SK-N-SH (cell line): ENCODE measurements around the gene KNCN. TPM values are rescaled to one million over a fixed set of nuclear protein-coding genes. Genes with fewer than 3 reads are reported as not detected.

Source experiments
- CTCF ChIA-PET: fragments of 300-600, 350-600 bp; formaldehyde crosslinking; extraction: SDS; loops from one replicate; lab custom pipeline; 2021; lab: Yijun Ruan, JAX
- POLR2A ChIA-PET: fragments of 350-600 bp; sonication (Branson Sonifier 250); formaldehyde crosslinking; extraction: SDS; loops from one replicate; lab custom pipeline; 2020; ENCODE audit warnings: antibody characterized with exemption, inconsistent platforms; lab: Yijun Ruan, JAX
- DNase-seq: peaks from one replicate; pipeline ENCODE4 v3.0.0; 2012
- H2AFZ ChIP-seq: fragments of 200-600 bp; sonication (generic); 2 replicates; pipeline ENCODE4 v1.8.1; 2016; ENCODE audit warnings: antibody characterized with exemption, mild to moderate bottlenecking, low read depth
- H3F3A ChIP-seq: fragments of 200-600 bp; sonication (generic); replicated peaks from 2 replicates; pipeline ENCODE3; 2016; ENCODE audit warnings: antibody characterized with exemption, mild to moderate bottlenecking; ENCODE audit not compliant: insufficient read depth
- H3K27ac ChIP-seq, 2 experiments: fragments of 200-500 bp in 1 of 2; fragments of 200-600 bp in 1 of 2; sonication (Bioruptor generic) in 1 of 2; sonication (generic), shearing (Covaris generic) in 1 of 2; 2 replicates each; pipeline versions ENCODE4 v1.5.1 to v1.6.1; 2014 to 2016; ENCODE audit warnings: low read depth in 2 of 2, inconsistent platforms in 1 of 2, low read length in 1 of 2, mild to moderate bottlenecking in 1 of 2, mixed read lengths in 1 of 2
- H3K27me3 ChIP-seq: fragments of 200-600 bp; sonication (generic), shearing (Covaris generic); 2 replicates; pipeline ENCODE4 v1.6.1; 2016; ENCODE audit warnings: mixed run types; ENCODE audit not compliant: insufficient read depth
- H3K36me3 ChIP-seq, 2 experiments: fragments of 200-500 bp in 1 of 2; fragments of 200-600 bp in 1 of 2; sonication (Bioruptor generic) in 1 of 2; sonication (generic) in 1 of 2; replicated peaks in 1 of 2; 2 replicates each; pipeline versions ENCODE3 to v1.5.1; 2014 to 2016; ENCODE audit warnings: low read length in 1 of 2, mild to moderate bottlenecking in 1 of 2; ENCODE audit not compliant: insufficient read depth in 2 of 2, control insufficient read depth in 1 of 2
- H3K4me1 ChIP-seq, 2 experiments: fragments of 200-500 bp in 1 of 2; fragments of 200-600 bp in 1 of 2; sonication (Bioruptor generic) in 1 of 2; sonication (generic), shearing (Covaris generic) in 1 of 2; 2 replicates each; pipeline versions ENCODE4 v1.5.1 to v1.6.1; 2014 to 2016; ENCODE audit warnings: low read depth in 1 of 2, low read length in 1 of 2, mixed run types in 1 of 2; ENCODE audit not compliant: insufficient read depth in 2 of 2, control insufficient read depth in 1 of 2
- H3K4me2 ChIP-seq: fragments of 200-600 bp; sonication (generic), shearing (Covaris generic); 2 replicates; pipeline ENCODE4 v1.6.1; 2017; ENCODE audit warnings: mixed run types
- H3K4me3 ChIP-seq, 2 experiments: fragments of 200-500 bp in 1 of 2; fragments of 200-600 bp in 1 of 2; sonication (Bioruptor generic) in 1 of 2; sonication (generic), shearing (Covaris generic) in 1 of 2; 2 replicates each; pipeline versions ENCODE4 v1.5.1 to v1.8.1; 2014 to 2016; ENCODE audit warnings: low read depth in 2 of 2, inconsistent platforms in 1 of 2, low read length in 1 of 2, mild to moderate bottlenecking in 1 of 2, mixed read lengths in 1 of 2, moderate library complexity in 1 of 2
- H3K79me2 ChIP-seq: fragments of 200-600 bp; sonication (generic); 2 replicates; pipeline ENCODE4 v1.8.1; 2017; ENCODE audit warnings: mild to moderate bottlenecking; ENCODE audit not compliant: insufficient read depth
- H3K9ac ChIP-seq: fragments of 200-600 bp; sonication (generic); 2 replicates; pipeline ENCODE4 v1.6.1; 2017; ENCODE audit warnings: mixed run types
- H3K9me2 ChIP-seq: fragments of 200-600 bp; sonication (generic); 2 replicates; pipeline ENCODE4 v1.6.1; 2017; ENCODE audit warnings: mixed run types
- H3K9me3 ChIP-seq: fragments of 200-600 bp; sonication (generic); 2 replicates; pipeline ENCODE4 v1.6.1; 2017; ENCODE audit warnings: mixed run types, mild to moderate bottlenecking, moderate library complexity
- H4K20me1 ChIP-seq: fragments of 200-600 bp; sonication (generic); 2 replicates; pipeline ENCODE4 v1.6.1; 2017; ENCODE audit warnings: mild to moderate bottlenecking, mixed run types; ENCODE audit not compliant: insufficient read depth
- CHD2 ChIP-seq: fragments of 150-350 bp; IDR thresholded peaks from 2 replicates; pipeline ENCODE4 v1.6.1; 2018; ENCODE audit warnings: low read length; ENCODE audit not compliant: partially characterized antibody
- ELF1 ChIP-seq: IDR thresholded peaks from 2 replicates; pipeline ENCODE4 v1.4.0; 2012
- EP300 ChIP-seq, 2 experiments: IDR thresholded peaks; 2 replicates each; pipeline versions ENCODE4 v1.4.0 to v1.6.1; 2012; ENCODE audit warnings: borderline replicate concordance in 1 of 2, low read depth in 1 of 2, low read length in 1 of 2
- EZH2phosphoT487 ChIP-seq: fragments of 200-600 bp; sonication (generic); IDR thresholded peaks from 2 replicates; pipeline ENCODE4 v1.6.1; 2017; ENCODE audit warnings: low read depth, mixed run types, mild to moderate bottlenecking, antibody characterized with exemption, moderate library complexity, borderline replicate concordance
- FOSL2 ChIP-seq: IDR thresholded peaks from 2 replicates; pipeline ENCODE4 v1.4.0; 2012; ENCODE audit warnings: low read depth, mild to moderate bottlenecking, moderate library complexity, borderline replicate concordance
- GABPA ChIP-seq: IDR thresholded peaks from 2 replicates; pipeline ENCODE4 v1.4.0; 2012; ENCODE audit warnings: low read depth, mild to moderate bottlenecking
- GATA2 ChIP-seq: sonication (generic); formaldehyde crosslinking; IDR thresholded peaks from 2 replicates; pipeline ENCODE4 v1.5.0; 2020; ENCODE audit warnings: mild to moderate bottlenecking, missing genetic modification reagents
- JUND ChIP-seq: IDR thresholded peaks from 2 replicates; pipeline ENCODE4 v1.4.0; 2012
- MEF2A ChIP-seq: IDR thresholded peaks from 2 replicates; pipeline ENCODE4 v1.4.0; 2012; ENCODE audit warnings: low read depth, borderline replicate concordance
- MXI1 ChIP-seq: IDR thresholded peaks from 2 replicates; pipeline ENCODE4 v1.6.1; 2012; ENCODE audit warnings: mild to moderate bottlenecking, low read depth, low read length, improper control_type of control experiment
- NFIC ChIP-seq: IDR thresholded peaks from 2 replicates; pipeline ENCODE4 v1.4.0; 2012; ENCODE audit warnings: borderline replicate concordance
- POLR2AphosphoS5 ChIP-seq: IDR thresholded peaks from 2 replicates; pipeline ENCODE4 v1.6.1; 2012; ENCODE audit warnings: low read depth, low read length
- RAD21 ChIP-seq: IDR thresholded peaks from 2 replicates; pipeline ENCODE4 v1.6.1; 2012; ENCODE audit warnings: mild to moderate bottlenecking, low read length
- RCOR1 ChIP-seq: fragments of 150-350 bp; IDR thresholded peaks from 2 replicates; pipeline ENCODE4 v1.6.1; 2017; ENCODE audit warnings: antibody characterized with exemption, low read length
- SMC3 ChIP-seq: IDR thresholded peaks from 2 replicates; pipeline ENCODE4 v1.6.1; 2012; ENCODE audit warnings: low read depth, low read length, improper control_type of control experiment
- TEAD4 ChIP-seq: IDR thresholded peaks from 2 replicates; pipeline ENCODE4 v1.4.0; 2012; ENCODE audit warnings: mild to moderate bottlenecking, borderline replicate concordance; ENCODE audit not compliant: insufficient read depth
- WGBS: methylation state at CpG from one replicate; pipeline ENCODE4 v1.1.6; 2017; ENCODE audit warnings: low lambda C conversion rate; 5-methylcytosine and 5-hydroxymethylcytosine counted together
- polyA plus RNA-seq, 3 experiments: library from polyadenylated mRNA; depleted of rRNA; stranded (reverse); fragments of >200 nt; gene quantifications; 2 replicates each; pipeline ENCODE4 v1.2.3, GENCODE V29; 2012
- TF ChIP-seq, protein P1 (sequence below): IDR thresholded peaks from 2 replicates; pipeline ENCODE4; 2012
- TF ChIP-seq, protein P2 (sequence below): fragments of 150-350 bp; IDR thresholded peaks from 2 replicates; pipeline ENCODE4 v1.6.1; 2016; ENCODE audit warnings: mild to moderate bottlenecking, low read depth, low read length
- TF ChIP-seq, protein P3 (sequence below): IDR thresholded peaks from 2 replicates; pipeline ENCODE4 v1.6.1; 2012; ENCODE audit warnings: mild to moderate bottlenecking, low read depth, low read length, moderate library complexity
- TF ChIP-seq, protein P4 (sequence below): IDR thresholded peaks from 2 replicates; pipeline ENCODE4 v1.4.0; 2012; ENCODE audit warnings: low read depth, borderline replicate concordance

The KNCN gene
- polyA plus RNA-seq, 1 of the 3 experiments (the other 2 are of a cell fraction), result not detected

DNA sequence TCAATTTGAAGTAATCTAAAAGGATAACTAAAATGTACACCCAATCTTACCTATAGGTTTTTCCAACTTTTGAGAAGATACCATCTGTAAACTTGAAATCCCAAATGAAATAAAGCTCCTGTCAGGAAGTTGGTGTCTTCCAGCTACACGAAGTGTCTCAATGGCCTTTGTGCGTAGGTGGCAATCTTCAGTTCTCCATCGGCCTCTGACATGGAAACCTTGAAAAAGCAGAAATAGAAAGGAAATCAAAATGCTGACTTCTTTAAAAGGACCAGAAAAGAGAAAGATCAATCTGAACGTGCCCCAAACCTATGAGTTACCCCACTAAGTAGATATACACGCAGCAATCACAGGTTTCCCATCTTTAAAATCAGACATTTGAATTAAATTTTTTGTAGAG lies 42.6 kb upstream of the KNCN start:
- no peaks in the 10 kb centered on the region for H3K4me1 ChIP-seq
- POLR2A ChIA-PET, result no interaction called here

More for the DNA sequence above, 42.6 kb upstream of the KNCN start:
- DNase-seq, result no peak
- no peaks in the 10 kb centered on the region for H3K27me3 ChIP-seq
- H3K27ac ChIP-seq, result no peak overlapping the region
- H3K36me3 ChIP-seq, result peaks cover 0 to 22% of the 10 kb centered on the region in 2 experiments
- H3K4me2 ChIP-seq, result no peak overlapping the region
- 97% methylated on average over 5 of the region's 5 CpGs for WGBS
- H3K9me3 ChIP-seq, result no peaks in the 10 kb centered on the region
- H3K9ac ChIP-seq, result no peak overlapping the region
- H2AFZ ChIP-seq, result no peak overlapping the region
- no peaks in the 10 kb centered on the region for H4K20me1 ChIP-seq
- no peak overlapping the region for H3K4me3 ChIP-seq
- no peaks in the 10 kb centered on the region for H3K9me2 ChIP-seq
- TF ChIP-seq TEAD4 (no peak), MXI1 (no peak), ELF1 (no peak), EZH2phosphoT487 (no peak), EP300 (IDR thresholded peaks at IDR 0.05; ENCODE audit: borderline replicate concordance in 1 of 2, low read depth in 1 of 2, low read length in 1 of 2) (no peak), GATA2 (CRISPR knock-in tag) (no peak), NFIC (no peak), CHD2 (no peak), JUND (no peak), GABPA (no peak), POLR2AphosphoS5 (no peak), MEF2A (no peak), FOSL2 (no peak), RCOR1 (no peak), RAD21 (no peak), SMC3 (no peak)
- TF ChIP-seq, protein P1, sequence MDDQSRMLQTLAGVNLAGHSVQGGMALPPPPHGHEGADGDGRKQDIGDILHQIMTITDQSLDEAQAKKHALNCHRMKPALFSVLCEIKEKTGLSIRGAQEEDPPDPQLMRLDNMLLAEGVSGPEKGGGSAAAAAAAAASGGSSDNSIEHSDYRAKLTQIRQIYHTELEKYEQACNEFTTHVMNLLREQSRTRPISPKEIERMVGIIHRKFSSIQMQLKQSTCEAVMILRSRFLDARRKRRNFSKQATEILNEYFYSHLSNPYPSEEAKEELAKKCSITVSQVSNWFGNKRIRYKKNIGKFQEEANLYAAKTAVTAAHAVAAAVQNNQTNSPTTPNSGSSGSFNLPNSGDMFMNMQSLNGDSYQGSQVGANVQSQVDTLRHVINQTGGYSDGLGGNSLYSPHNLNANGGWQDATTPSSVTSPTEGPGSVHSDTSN, result no peak
- TF ChIP-seq, protein P2, sequence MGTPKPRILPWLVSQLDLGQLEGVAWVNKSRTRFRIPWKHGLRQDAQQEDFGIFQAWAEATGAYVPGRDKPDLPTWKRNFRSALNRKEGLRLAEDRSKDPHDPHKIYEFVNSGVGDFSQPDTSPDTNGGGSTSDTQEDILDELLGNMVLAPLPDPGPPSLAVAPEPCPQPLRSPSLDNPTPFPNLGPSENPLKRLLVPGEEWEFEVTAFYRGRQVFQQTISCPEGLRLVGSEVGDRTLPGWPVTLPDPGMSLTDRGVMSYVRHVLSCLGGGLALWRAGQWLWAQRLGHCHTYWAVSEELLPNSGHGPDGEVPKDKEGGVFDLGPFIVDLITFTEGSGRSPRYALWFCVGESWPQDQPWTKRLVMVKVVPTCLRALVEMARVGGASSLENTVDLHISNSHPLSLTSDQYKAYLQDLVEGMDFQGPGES, result no peak
- TF ChIP-seq, protein P3, sequence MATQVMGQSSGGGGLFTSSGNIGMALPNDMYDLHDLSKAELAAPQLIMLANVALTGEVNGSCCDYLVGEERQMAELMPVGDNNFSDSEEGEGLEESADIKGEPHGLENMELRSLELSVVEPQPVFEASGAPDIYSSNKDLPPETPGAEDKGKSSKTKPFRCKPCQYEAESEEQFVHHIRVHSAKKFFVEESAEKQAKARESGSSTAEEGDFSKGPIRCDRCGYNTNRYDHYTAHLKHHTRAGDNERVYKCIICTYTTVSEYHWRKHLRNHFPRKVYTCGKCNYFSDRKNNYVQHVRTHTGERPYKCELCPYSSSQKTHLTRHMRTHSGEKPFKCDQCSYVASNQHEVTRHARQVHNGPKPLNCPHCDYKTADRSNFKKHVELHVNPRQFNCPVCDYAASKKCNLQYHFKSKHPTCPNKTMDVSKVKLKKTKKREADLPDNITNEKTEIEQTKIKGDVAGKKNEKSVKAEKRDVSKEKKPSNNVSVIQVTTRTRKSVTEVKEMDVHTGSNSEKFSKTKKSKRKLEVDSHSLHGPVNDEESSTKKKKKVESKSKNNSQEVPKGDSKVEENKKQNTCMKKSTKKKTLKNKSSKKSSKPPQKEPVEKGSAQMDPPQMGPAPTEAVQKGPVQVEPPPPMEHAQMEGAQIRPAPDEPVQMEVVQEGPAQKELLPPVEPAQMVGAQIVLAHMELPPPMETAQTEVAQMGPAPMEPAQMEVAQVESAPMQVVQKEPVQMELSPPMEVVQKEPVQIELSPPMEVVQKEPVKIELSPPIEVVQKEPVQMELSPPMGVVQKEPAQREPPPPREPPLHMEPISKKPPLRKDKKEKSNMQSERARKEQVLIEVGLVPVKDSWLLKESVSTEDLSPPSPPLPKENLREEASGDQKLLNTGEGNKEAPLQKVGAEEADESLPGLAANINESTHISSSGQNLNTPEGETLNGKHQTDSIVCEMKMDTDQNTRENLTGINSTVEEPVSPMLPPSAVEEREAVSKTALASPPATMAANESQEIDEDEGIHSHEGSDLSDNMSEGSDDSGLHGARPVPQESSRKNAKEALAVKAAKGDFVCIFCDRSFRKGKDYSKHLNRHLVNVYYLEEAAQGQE, result no peak
- TF ChIP-seq, protein P4, sequence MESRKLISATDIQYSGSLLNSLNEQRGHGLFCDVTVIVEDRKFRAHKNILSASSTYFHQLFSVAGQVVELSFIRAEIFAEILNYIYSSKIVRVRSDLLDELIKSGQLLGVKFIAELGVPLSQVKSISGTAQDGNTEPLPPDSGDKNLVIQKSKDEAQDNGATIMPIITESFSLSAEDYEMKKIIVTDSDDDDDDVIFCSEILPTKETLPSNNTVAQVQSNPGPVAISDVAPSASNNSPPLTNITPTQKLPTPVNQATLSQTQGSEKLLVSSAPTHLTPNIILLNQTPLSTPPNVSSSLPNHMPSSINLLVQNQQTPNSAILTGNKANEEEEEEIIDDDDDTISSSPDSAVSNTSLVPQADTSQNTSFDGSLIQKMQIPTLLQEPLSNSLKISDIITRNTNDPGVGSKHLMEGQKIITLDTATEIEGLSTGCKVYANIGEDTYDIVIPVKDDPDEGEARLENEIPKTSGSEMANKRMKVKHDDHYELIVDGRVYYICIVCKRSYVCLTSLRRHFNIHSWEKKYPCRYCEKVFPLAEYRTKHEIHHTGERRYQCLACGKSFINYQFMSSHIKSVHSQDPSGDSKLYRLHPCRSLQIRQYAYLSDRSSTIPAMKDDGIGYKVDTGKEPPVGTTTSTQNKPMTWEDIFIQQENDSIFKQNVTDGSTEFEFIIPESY, result no peak
- no peaks in the 10 kb centered on the region for H3K79me2 ChIP-seq
- CTCF ChIA-PET, result interaction anchor here (1.1 to 2.0 kb wide), 3 partner anchors 10 to 585 kb away, joined by 3 to 6 read pairs (median 4); partner anchors contain the start of gene MKNK1
- no peaks in the 10 kb centered on the region for H3F3A ChIP-seq
